ENCODE measurements around the gene NCKAP5. TPM values are rescaled to one million over a fixed set of nuclear protein-coding genes. Genes with fewer than 3 reads are reported as not detected.
A peak's percentile ranks its signal among the peaks of the same experiment; 100 is the strongest.

NCKAP5 gene
- total and polyA plus RNA-seq, 2 experiments from 2014 or later: 2.2 to 5.5 TPM

DNA sequence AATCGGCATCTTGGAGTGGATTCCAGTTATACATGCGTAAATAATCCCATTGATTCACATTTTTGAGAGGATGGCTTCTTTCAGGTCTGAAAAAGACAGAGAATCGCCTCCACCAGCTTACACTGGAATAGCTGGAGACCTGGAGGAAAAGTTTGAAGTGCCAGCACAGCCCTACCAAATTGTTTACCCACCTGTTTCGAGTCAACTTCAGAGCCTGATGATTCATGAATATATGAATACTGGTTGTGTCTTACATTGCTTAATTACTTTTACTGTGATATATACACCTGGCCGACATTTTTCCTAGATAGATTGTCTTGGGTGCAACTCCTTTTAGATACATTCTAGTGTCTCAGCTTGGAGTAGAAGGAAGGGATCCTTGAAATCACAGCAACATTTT is 335 bp upstream of the NCKAP5 start:
- peak overlapping the region; percentile 6 for H2AFZ ChIP-seq
- H4K20me1 ChIP-seq (ENCODE audit: insufficient read depth, poor library complexity, severe bottlenecking): no peaks in the 10 kb centered on the region
- no peak for DNase-seq (ENCODE audit: low spot score)
- H3K27ac ChIP-seq: peak overlapping the region; percentile 47
- H3K79me2 ChIP-seq: no peaks in the 10 kb centered on the region
- H3K4me3 ChIP-seq: no peak overlapping the region
- H3K9me3 ChIP-seq (ENCODE audit: low read depth): no peaks in the 10 kb centered on the region
- H3K36me3 ChIP-seq (replicated peaks; ENCODE audit: insufficient read depth, low read depth): no peaks in the 10 kb centered on the region
- no peaks in the 10 kb centered on the region for H3K9me2 ChIP-seq (replicated peaks; ENCODE audit: insufficient read depth)
- peak overlapping the region; percentile 68 for H3K4me2 ChIP-seq
- 60% methylated on average over 5 of the region's 5 CpGs for WGBS (ENCODE audit: low lambda C conversion rate, missing lambda C conversion rate)
- peaks cover 15% of the 10 kb centered on the region for H3K4me1 ChIP-seq (ENCODE audit: insufficient read depth)
- TF ChIP-seq EZH2phosphoT487 (IDR thresholded peaks at IDR 0.05; ENCODE audit: low read depth, severe bottlenecking, unreplicated experiment) (no peak), EZH2 (IDR thresholded peaks at IDR 0.05; ENCODE audit: borderline replicate concordance) (no peak)
- TF ChIP-seq, protein P1, sequence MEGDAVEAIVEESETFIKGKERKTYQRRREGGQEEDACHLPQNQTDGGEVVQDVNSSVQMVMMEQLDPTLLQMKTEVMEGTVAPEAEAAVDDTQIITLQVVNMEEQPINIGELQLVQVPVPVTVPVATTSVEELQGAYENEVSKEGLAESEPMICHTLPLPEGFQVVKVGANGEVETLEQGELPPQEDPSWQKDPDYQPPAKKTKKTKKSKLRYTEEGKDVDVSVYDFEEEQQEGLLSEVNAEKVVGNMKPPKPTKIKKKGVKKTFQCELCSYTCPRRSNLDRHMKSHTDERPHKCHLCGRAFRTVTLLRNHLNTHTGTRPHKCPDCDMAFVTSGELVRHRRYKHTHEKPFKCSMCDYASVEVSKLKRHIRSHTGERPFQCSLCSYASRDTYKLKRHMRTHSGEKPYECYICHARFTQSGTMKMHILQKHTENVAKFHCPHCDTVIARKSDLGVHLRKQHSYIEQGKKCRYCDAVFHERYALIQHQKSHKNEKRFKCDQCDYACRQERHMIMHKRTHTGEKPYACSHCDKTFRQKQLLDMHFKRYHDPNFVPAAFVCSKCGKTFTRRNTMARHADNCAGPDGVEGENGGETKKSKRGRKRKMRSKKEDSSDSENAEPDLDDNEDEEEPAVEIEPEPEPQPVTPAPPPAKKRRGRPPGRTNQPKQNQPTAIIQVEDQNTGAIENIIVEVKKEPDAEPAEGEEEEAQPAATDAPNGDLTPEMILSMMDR (IDR thresholded peaks at IDR 0.05; ENCODE audit: poor library complexity): no peak
- H3K27me3 ChIP-seq: no peaks in the 10 kb centered on the region

DNA sequence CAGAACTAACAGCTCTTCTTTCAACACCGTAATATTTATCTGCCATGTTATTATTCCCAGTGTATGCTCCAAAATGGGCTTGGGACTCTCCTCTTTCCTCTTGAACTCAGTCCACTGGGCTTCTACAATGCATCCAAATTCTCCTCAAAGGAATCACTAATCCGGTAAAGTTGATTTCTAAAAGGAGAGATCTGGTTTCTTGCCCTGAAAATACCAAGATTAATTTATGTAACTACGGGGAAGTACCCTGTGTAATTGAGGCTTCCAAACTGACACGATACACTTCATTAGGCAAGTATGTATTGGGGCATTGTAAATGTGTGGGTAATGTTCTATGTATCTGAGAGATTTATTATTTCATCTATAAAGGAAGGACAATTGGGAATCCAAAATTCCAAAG is 5.7 kb downstream of the NCKAP5 start:
- H3K27ac ChIP-seq: no peak overlapping the region
- no peaks in the 10 kb centered on the region for H3K27me3 ChIP-seq
- 92% methylated on average over 4 of the region's 4 CpGs for WGBS (ENCODE audit: low lambda C conversion rate, missing lambda C conversion rate)
- H3K4me3 ChIP-seq: no peak overlapping the region
- no peak overlapping the region for H3K4me2 ChIP-seq
- peaks cover 10% of the 10 kb centered on the region for H3K4me1 ChIP-seq (ENCODE audit: insufficient read depth)
- no peaks in the 10 kb centered on the region for H3K36me3 ChIP-seq (replicated peaks; ENCODE audit: insufficient read depth, low read depth)
- DNase-seq (ENCODE audit: low spot score): no peak
- no peak overlapping the region for H2AFZ ChIP-seq
- no peaks in the 10 kb centered on the region for H4K20me1 ChIP-seq (ENCODE audit: insufficient read depth, poor library complexity, severe bottlenecking)
- H3K9me2 ChIP-seq (replicated peaks; ENCODE audit: insufficient read depth): no peaks in the 10 kb centered on the region
- TF ChIP-seq EZH2 (IDR thresholded peaks at IDR 0.05; ENCODE audit: borderline replicate concordance) (no peak), EZH2phosphoT487 (IDR thresholded peaks at IDR 0.05; ENCODE audit: low read depth, severe bottlenecking, unreplicated experiment) (no peak)
- TF ChIP-seq, protein P1 (IDR thresholded peaks at IDR 0.05; ENCODE audit: poor library complexity): no peak
- H3K79me2 ChIP-seq: no peaks in the 10 kb centered on the region
- H3K9me3 ChIP-seq (ENCODE audit: low read depth): no peaks in the 10 kb centered on the region

DNA sequence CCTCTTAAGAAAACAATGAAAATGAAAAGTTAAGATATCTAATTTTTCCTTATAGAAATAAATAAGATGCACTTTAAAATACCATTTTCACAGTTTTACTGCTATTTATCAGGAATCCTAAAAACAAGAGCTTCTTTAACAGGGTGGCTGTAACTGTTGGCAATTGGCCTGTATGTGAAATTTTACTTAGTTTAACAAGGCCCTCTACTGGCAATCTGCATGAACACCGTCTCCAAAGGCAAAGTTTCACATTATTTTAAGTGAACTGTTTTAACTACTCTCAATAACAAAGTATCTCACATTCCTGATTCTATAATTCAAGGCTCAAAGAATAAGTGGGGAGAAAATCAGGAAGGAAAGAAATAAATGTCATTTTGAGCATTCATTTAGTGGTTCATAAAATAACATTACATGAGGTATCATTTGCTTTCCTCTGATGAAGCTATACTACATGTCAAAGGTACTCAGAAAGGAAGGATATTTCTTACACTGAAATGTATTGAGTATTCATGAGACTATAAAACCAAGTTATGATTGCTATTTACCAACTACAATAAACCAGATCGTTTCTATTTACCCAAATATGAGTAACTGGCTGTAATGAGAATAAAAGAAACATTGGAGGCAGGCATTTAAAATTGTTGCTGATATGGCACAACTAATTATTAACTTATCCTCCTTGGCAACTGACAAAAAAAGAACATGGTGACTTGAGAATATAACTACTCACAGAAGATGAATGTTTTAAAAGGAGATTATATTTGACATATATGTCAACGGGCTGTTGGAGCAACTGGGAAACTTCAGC is 7.0 kb downstream of the NCKAP5 start:
- no peaks in the 10 kb centered on the region for H3K9me2 ChIP-seq (replicated peaks; ENCODE audit: insufficient read depth)
- no peaks in the 10 kb centered on the region for H3K9me3 ChIP-seq (ENCODE audit: low read depth)
- H4K20me1 ChIP-seq (ENCODE audit: insufficient read depth, poor library complexity, severe bottlenecking): no peaks in the 10 kb centered on the region
- no peaks in the 10 kb centered on the region for H3K36me3 ChIP-seq (replicated peaks; ENCODE audit: insufficient read depth, low read depth)
- WGBS (ENCODE audit: low lambda C conversion rate, missing lambda C conversion rate): 37% methylated on average over 3 of the region's 3 CpGs
- no peaks in the 10 kb centered on the region for H3K4me1 ChIP-seq (ENCODE audit: insufficient read depth)
- no peak for TF ChIP-seq EZH2 (IDR thresholded peaks at IDR 0.05; ENCODE audit: borderline replicate concordance)
- TF ChIP-seq, protein P1 (IDR thresholded peaks at IDR 0.05; ENCODE audit: poor library complexity): peak; percentile 85
- no peak overlapping the region for H3K27ac ChIP-seq
- peak; percentile 76 for DNase-seq (ENCODE audit: low spot score)
- no peak overlapping the region for H3K4me2 ChIP-seq
- H3K79me2 ChIP-seq: no peaks in the 10 kb centered on the region
- H2AFZ ChIP-seq: no peak overlapping the region
- H3K27me3 ChIP-seq: no peaks in the 10 kb centered on the region
- H3K4me3 ChIP-seq: no peak overlapping the region
